Esophagus muscularis mucosa (tissue), 4 donors: Measurements from ENCODE around the gene TLE4.

Source experiments
- EP300 ChIP-seq: sonication (generic); formaldehyde crosslinking; IDR thresholded peaks from one replicate; pipeline ENCODE4 v1.6.1; 2017; ENCODE audit warnings: antibody characterized with exemption
- POLR2AphosphoS5 ChIP-seq, 2 donors: sonication (generic); formaldehyde crosslinking; IDR thresholded peaks; one replicate each; pipeline ENCODE4 v1.6.1; 2017; ENCODE audit warnings: antibody characterized with exemption in 2 of 2
- TF ChIP-seq, protein P1 (sequence below), 3 experiments: fragments of 200-600 bp in 2 of 3; fragments of 450-650 bp in 1 of 3; sonication (generic) in 2 of 3; IDR thresholded peaks; one replicate each; pipeline ENCODE4 v1.5.1; 2017 to 2019; ENCODE audit warnings: antibody characterized with exemption in 3 of 3, mild to moderate bottlenecking in 2 of 3, moderate library complexity in 1 of 3

DNA sequence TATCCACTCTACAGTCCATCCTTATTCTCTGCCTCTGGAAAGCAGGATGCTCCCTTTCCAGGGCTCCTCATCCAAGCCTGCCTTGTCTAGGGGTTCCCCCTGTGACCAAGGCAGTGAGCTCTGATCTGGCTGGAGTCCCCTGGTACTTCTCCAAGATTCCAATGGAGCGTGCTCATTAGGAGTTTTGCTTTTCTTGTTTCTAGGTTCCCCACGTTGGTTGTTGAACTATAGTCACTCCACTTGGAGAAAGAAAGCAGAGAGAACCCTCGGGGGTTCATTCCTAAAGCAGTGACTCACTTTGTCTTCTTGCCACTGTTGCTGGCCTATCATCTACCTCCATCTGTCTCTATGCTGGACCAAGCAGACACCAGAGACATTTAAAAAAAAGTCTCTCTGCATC is 192.6 kb downstream of the TLE4 start:
- TF ChIP-seq, protein P1, sequence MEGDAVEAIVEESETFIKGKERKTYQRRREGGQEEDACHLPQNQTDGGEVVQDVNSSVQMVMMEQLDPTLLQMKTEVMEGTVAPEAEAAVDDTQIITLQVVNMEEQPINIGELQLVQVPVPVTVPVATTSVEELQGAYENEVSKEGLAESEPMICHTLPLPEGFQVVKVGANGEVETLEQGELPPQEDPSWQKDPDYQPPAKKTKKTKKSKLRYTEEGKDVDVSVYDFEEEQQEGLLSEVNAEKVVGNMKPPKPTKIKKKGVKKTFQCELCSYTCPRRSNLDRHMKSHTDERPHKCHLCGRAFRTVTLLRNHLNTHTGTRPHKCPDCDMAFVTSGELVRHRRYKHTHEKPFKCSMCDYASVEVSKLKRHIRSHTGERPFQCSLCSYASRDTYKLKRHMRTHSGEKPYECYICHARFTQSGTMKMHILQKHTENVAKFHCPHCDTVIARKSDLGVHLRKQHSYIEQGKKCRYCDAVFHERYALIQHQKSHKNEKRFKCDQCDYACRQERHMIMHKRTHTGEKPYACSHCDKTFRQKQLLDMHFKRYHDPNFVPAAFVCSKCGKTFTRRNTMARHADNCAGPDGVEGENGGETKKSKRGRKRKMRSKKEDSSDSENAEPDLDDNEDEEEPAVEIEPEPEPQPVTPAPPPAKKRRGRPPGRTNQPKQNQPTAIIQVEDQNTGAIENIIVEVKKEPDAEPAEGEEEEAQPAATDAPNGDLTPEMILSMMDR (IDR thresholded peaks at IDR 0.05), result no peak
- TF ChIP-seq EP300, result no peak
- TF ChIP-seq POLR2AphosphoS5 (IDR thresholded peaks at IDR 0.05), result peak; percentile 19 to 44
